Stimulated activated CD8-positive, alpha-beta memory T cell treated with anti-CD3 and anti-CD28 coated beads, Interleukin-15, amount 100 ng/mL, for 4 hours (primary cell): Measurements from ENCODE around the gene TNFRSF8.

Experiments used
- DNase-seq, 2 donors: peaks; one replicate each; pipeline ENCODE4 v3.0.0-alpha.2; 2020; ENCODE audit warnings: low read depth in 2 of 2

Gene TNFRSF8

DNA sequence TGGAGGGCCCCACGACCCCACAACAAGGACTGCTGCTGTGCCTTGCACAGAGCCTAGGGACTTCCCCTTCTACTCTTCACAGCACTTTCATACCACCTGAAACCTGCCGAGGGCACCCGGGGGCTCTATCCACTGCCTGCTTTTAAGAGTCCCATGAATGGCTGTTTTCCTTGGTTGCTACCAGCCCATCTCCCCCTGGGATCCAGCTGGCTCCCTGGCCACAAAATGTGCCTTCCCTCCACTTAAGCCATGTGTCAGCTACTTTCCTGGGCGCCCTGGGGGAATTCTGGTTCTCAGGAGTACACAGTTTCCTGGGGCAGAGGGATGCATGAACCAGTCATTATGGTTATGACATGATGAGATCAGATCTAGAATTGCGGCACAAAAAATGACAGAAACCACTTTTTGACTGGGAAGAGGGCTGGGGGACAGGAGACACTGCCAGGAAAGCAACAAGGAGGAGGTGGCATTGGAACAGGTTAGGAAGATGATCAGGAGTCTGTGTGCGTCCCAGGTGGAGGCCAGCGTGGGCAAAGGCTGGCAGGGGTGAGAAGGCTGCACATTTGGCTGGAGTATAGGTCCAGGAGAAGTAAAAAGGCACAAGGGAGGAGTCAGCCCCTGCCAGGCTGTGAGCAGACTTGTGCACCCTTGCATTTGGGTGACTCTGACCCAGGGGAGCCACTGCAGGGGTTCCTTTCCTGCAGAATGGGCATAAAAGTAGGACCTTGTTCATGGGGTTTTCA lies 3.2 kb upstream of the TNFRSF8 start:
- no peak for DNase-seq

DNA sequence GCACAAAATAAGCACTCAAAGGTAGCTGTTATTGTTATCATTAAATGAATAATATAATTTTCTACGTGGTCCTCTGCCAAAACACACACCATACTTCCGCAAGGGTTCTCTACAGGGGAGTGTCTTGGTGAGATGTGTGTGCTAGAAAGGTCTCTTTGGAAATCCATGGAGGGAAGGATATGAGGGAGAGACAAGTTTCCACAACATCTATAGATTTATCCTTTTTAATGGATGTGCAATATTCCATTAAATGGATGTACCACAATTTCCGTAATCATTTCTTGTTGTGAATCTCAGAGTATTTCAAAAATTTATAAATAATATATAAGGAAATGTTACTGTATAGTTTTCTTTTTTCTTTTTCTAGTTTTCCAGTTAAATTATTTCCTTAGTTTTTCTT lies 2.6 kb upstream of the TNFRSF8 start:
- no peak for DNase-seq

GRCh38 chr1:12064073-12064969 lies 1.2 kb downstream of the TNFRSF8 start:
- DNase-seq = no peak

DNA sequence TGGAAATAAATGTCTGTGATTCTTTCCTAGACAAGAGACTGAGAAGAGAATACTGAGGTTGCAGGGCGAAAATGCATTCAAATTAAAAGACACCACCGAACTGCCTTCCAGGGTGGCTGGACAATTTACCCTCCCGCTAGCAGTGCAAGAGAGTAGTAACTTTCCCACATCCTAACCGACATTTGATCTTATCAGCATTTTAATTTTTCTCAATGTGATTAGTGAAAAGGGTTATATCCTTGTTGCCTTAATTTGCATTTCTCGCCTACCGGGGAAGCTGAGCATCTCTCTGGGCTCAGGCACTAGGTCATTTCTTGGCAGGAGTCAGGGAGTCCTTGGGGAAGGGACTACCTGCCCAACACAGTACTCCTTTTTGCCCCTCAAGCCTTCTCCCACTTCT lies 2.8 kb downstream of the TNFRSF8 start:
- DNase-seq = no peak

DNA sequence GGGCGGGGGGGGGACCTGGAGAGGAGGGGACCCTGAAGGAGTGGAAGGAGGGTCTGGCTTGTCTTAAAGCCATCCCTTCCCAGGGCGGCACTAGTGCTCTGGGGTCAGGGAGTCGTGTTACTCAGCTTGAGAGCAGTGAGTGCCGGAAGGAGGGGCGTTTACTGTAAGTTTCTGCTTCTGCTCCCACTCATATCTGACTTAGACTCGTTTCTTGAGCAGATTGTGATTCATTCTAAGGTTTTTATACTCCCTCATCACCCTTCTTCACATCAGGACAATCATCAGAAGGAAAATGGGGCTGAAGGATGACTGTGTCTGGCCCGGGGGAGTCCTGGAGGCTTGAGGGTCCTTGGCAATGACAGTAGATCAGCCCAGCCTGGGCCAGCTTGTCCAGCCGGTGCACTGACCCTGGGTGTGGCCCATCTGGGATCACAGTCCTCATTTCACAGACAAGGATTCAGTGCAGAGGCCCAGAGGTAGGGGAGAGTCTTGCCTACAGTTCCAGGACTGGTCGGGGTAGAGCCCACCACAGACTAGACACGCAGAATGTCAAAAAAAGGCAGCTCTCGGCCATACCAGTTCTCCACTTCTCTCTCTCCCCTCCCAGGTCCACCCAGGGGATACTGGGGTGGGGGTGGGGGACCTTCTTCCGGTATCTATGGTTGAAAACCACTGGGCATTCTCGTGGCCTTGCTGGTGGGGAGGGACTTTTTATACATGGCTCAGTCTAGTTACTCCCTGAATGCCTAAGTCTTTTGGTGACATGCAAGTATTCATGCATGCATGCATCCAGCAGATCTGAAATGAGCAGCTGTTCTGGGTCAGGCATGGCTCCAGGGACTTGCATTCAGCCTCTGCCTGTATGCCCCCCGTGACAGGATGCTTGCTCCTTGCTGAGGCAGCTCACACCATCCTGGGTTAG lies 5.1 kb downstream of the TNFRSF8 start:
- no peak for DNase-seq

- DNase-seq = no peak
Measured at GRCh38 chr1:12069623-12070244, 6.6 kb downstream of the TNFRSF8 start.

GRCh38 chr1:12071892-12072291 lies 8.8 kb downstream of the TNFRSF8 start:
- no peak for DNase-seq

DNA sequence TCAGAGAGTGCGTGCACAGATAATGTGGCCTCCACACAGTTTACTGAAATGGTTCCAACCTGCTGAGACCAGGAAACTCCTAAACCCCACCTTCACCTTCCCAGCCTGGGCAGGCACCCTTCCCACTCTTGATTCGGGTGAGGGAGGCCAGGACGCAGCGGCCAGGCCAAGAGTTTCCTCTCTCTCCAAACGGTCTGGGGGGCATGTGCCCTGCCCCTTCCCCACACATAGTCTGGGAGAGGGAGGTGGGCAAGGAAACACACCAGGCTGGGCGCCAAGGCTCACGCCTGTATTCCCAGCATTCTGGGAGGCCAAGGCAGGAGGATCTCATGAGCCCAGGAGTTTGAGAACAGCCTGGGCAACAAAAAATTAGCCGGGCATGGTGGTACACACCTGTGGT lies 9.6 kb downstream of the TNFRSF8 start:
- DNase-seq = no peak

DNA sequence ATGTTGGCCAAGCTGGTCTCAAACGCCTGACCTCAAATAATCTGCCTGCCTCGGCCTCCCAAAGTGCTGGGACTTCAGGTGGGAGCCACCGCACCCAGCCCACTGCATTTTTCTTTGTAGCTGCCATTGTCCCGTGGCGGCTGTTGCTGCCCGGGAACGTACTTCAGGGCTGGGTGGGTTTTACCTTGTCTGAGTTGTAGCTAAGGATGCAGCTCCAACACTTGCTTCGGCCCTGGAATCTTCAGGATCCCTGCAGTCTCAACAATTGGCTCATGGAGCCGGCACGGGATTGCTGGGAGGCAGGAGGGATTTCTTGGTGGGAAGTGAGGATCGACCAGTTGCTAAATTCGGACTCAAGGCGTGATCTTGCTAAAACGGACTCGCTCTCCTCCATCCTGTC lies 10.7 kb downstream of the TNFRSF8 start:
- no peak for DNase-seq

- DNase-seq = no peak
Measured at GRCh38 chr1:12075195-12076114, 12.4 kb downstream of the TNFRSF8 start.

DNA sequence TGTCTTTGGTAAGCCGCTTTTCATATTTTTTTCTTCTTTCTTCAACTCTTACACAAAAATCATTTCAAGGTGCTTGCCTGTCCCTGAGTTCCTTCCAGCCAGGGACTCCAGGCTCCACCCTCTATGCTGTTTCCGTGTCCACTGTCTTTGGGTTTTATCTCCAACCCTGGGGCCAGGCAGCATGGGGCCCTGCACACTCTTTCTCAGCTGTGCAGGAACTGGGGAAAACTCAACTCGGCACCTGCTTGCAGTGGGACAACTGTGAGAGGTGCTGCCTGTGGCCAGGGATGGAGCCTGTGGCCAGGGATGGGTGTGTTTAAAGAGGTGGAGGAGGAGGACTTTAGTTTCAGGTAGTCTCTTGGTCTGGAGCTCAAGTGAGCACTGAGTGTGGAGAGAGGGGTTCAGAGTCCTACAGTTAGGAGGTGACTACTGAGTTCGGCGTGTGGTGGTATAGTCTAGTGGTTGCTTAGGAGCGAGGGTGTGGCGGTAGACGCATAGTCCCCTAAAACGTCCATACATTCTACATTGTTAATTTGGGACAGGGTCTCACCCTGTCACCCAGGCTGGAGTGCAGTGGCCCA lies 13.4 kb downstream of the TNFRSF8 start:
- DNase-seq = no peak

GRCh38 chr1:12078575-12078937 lies 15.5 kb downstream of the TNFRSF8 start:
- no peak for DNase-seq

DNA sequence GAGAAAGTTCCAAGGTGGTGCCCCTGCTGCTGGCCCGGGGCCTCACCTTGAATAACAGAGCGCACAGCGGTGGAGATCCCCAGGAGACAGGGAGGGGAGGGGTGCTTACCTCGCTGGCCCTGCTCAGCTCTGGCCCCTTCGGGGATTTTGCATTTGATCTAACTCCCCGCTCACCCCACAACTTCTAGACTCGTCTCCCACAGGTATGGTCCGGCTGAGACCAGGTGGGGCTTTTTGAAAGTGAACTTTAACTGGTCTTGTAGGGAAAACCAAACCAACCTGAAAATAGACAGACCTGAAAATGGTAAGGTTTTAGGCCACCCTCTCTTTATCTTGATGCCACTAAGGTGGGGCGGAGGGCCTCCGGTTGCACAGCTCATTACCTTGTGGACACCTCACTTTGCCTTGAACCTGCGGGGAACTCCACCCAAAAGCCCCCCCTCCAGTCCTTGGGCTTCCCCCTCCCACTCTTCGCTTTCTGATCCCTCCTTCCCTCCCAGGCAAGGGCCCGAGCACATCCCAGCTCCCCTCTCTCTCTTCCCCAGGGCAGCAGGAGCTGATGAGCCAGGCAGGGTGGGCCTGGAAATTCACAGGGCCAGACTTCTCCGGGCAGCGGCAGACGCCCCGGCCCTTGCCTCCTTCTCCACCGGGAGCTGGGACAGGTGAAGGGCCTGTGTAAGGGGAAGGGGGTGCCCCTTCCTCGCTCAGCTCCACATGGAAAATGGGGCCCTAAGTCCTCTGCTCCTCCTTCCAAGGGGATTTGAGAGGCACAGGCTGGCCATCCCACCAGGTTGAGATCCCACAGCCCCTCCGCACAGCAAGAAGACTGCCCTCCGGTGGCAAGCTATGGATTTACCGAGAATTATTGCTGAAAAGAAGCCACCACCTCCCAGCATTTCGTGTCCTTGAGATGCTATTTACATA lies 16.1 kb downstream of the TNFRSF8 start:
- no peak for DNase-seq

DNA sequence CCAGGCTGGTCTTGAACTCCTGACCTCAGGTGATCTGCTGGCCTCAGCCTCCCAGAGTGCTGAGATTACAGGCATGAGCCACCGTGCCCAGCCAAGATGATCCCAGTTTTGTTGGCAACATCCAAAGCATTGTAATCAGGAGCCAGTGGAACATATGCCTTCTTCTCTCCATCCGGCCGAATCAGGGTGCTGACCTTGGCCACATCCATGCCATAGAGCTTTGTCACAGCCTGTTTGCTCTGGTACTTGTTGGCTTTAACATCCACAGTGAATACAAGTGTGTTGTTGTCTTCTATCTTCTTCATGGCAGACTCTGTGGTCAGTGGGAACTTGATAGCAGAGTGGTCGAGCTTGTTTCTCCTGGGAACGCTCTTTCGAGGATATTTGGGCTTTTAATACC lies 17.1 kb downstream of the TNFRSF8 start:
- DNase-seq = no peak

DNA sequence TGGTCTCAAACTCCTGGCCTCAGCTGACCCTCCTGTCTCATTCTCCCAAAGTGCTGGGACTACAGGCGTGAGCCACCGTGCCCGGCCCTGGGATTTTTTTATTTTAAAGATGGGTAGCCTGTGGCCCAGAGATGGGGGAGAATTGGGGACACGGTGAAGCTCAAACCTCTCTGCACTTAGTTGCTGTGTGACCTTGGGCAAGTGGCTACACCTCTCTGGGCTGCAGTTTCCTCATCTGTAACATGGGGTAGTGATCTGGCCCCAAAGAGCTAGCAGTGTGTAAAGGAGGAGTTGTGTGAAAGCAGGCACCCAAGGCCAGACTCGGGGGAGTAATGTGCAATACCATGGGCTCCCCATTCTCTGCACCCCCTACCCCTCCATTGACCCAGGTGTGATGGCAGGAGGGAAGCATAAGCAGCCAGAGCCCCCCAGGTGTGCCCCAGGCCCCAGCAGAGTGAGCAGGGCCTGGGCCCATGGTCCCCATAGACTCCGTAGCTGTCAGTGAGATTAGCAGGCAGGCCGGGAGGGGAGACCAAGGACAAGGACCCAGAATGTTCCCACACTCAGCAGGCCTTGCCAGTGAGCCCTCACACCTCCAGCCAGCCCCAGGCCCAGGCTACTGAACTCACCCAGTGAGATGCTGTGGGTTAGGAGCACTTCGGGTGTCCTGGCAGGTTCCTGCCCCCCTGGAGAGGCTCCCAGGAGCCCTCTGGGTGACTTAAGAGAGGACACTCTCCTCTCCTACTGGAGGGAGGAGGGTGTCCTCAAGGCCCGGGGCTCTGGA lies 17.9 kb downstream of the TNFRSF8 start:
- no peak for DNase-seq

DNA sequence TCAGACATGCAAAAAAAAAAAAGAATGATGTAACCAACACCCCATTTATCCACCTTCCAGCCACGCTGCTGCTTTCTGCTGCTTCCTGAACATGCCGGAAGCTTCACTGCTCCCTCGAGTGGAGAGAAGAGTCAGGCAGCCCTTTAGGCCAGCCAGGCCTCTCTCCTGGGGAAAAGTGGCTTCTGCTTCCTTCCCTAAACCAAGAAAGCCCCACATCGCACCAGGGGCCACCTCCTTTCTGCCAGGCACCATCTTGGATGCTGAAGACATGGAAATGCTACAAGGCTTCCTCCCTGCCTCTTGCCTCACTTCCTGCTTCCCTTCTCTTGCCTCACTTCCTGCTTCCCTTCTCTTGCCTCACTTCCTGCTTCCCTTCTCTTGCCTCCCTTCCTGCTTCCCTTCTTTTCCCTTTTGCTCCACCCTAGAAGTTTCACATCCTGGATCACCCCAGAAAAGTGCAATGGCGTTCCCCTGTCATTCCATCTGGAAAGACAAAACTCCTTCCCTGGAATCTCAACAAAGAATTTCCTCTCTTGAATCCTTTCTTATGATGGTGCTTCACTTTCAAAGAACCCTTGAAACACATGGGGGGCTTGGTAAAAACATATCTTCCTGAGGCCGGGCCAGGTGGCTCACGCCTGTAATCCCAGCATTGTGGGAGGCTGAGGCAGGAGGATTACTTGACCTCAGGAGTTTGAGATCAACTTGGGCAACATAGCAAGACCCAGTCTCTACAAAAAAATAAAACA lies 18.7 kb downstream of the TNFRSF8 start:
- DNase-seq = no peak

DNA sequence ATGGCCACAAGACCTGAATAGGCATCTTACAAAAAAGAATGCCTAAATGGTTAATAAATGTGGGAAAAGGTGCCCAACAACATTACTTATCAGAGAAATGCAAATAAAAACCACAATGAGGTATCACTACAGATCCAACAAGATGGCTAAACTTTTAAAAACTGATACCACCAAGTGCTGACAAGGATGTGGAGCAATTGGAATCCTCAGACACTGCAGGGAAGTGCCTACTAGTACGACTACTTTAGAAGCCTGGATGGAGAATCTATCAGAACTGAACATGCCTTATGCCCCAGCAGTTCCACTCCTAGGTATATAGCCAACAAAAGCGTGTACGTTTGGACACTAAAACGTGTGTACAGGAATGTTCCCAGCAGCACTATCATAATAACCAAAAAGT lies 19.9 kb downstream of the TNFRSF8 start:
- DNase-seq = no peak

DNA sequence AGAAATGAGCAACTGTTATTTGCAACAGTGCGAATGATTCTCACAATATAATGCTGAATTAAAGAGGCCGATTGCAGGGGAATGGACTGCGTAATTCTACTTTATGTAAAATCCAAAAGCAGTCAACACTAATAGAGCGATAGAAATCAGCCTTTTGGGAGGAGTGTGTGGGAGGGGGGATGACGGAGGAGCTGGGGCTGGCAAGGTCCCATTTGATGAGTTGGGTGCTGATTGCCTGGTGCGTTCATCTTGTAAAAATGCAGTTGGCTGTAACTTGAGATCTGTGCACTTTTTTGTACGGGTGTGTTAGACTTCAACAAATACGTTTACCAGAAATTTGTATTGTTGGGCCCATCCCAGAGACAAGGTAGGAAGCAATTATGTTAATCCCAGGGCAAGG lies 20.7 kb downstream of the TNFRSF8 start:
- DNase-seq = no peak
